ENCODE measurements around the gene MEPCE.

DNA sequence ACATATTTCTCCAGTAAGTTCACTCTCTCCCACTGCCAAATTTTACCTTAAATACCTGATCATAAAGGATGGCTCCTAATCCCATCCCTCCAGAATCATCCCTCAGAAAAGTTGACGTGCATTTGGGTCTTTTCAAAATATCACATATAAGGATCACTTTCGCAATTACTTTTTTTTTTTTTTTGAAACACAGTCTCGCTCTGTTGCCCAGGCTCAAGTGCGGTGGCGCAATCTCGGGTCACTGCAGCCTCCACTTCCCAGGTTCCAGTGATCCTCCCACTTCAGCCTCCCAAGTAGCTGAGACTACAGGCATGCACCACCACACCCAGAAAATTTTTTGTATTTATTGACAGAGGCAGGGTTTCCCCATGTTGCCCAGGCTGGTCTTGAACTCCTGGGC is 18.5 kb upstream of the MEPCE start:
- no peak for TF ChIP-seq USF2 (IDR thresholded peaks at IDR 0.05; ENCODE audit: borderline replicate concordance, low read depth, low read length)
- TF ChIP-seq, protein P1, sequence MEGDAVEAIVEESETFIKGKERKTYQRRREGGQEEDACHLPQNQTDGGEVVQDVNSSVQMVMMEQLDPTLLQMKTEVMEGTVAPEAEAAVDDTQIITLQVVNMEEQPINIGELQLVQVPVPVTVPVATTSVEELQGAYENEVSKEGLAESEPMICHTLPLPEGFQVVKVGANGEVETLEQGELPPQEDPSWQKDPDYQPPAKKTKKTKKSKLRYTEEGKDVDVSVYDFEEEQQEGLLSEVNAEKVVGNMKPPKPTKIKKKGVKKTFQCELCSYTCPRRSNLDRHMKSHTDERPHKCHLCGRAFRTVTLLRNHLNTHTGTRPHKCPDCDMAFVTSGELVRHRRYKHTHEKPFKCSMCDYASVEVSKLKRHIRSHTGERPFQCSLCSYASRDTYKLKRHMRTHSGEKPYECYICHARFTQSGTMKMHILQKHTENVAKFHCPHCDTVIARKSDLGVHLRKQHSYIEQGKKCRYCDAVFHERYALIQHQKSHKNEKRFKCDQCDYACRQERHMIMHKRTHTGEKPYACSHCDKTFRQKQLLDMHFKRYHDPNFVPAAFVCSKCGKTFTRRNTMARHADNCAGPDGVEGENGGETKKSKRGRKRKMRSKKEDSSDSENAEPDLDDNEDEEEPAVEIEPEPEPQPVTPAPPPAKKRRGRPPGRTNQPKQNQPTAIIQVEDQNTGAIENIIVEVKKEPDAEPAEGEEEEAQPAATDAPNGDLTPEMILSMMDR (IDR thresholded peaks at IDR 0.05 in 2 of 3, conservative IDR thresholded peaks at IDR 0.05 in 1 of 3; ENCODE audit: control insufficient read depth in 2 of 3, extremely low read depth in 1 of 3, insufficient read depth in 1 of 3, low read depth in 3 of 3, low read length in 3 of 3), result no peak
- TF ChIP-seq ZBTB40 (IDR thresholded peaks at IDR 0.05; ENCODE audit: borderline replicate concordance), result no peak
- TF ChIP-seq SPI1 (IDR thresholded peaks at IDR 0.05; ENCODE audit: borderline replicate concordance, insufficient read depth, low read depth, low read length), result no peak
- TF ChIP-seq, protein P2, sequence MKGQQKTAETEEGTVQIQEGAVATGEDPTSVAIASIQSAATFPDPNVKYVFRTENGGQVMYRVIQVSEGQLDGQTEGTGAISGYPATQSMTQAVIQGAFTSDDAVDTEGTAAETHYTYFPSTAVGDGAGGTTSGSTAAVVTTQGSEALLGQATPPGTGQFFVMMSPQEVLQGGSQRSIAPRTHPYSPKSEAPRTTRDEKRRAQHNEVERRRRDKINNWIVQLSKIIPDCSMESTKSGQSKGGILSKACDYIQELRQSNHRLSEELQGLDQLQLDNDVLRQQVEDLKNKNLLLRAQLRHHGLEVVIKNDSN (IDR thresholded peaks at IDR 0.05; ENCODE audit: borderline replicate concordance, extremely low read length, insufficient read depth, low read depth, low read length), result no peak
- no peak for TF ChIP-seq SRF (IDR thresholded peaks at IDR 0.05; ENCODE audit: low read depth in 2 of 2, low read length in 2 of 2)
- TF ChIP-seq MAX (IDR thresholded peaks at IDR 0.05; ENCODE audit: low read depth, low read length), result no peak
- no peak for TF ChIP-seq NR2F1 (conservative IDR thresholded peaks at IDR 0.05)
- no peak for TF ChIP-seq TAF1 (IDR thresholded peaks at IDR 0.05; ENCODE audit: borderline replicate concordance, low read depth, low read length)

All from GM12878 (cell line).